ENCODE data around the gene KRTAP29-1.
"Not testable (repeated sequence)": the region's sequence is repeated elsewhere in the genome, so short reads cannot be mapped to it uniquely, and the experiment has no call there.

Gene KRTAP29-1

GRCh38 chr17:41271858-41272257 lies 30.8 kb downstream of the KRTAP29-1 start:
- no peak overlapping the region for H3K4me3 ChIP-seq (ENCODE audit: low read length)
- no peak for TF ChIP-seq CTCF (conservative IDR thresholded peaks at IDR 0.05; ENCODE audit: low read depth, low read length)
- no peak for DNase-seq (ENCODE audit: low read depth)

DNA sequence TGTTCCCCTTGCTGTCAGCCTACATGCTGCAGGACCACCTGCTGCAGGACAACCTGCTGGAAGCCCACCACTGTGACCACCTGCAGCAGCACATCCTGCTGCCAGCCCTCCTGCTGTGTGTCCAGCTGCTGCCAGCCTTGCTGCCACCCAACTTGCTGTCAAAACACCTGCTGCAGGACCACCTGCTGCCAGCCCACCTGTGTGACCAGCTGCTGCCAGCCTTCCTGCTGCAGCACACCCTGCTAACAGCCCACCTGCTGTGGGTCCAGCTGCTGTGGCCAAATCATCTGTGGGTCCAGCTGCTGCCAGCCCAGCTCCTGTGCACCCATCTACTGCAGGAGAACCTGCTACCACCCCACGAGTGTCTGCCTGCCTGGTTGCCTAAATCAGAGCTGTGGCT lies 31.3 kb downstream of the KRTAP29-1 start:
- not testable (repeated sequence) for DNase-seq (ENCODE audit: low read depth)

DNA sequence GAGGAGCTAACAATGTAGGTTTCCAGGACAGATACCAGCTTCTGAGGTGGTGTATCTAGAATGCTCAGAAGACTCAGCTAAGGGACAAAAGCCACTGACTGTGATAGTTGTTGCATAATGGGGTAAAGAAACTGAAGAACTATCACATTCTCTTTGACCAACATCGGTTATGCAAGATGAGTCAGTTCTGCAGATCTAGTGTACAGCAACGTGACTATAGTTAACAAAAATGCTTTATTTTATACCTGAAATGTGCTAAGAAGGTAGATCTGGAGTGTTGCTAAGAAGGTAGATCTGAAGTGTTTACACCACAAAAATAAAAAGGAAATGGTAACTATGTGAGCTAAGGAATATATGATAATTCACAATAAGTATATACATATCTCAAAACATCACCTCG lies 34.9 kb downstream of the KRTAP29-1 start:
- no peak for TF ChIP-seq CTCF (conservative IDR thresholded peaks at IDR 0.05; ENCODE audit: low read depth, low read length)
- no peak overlapping the region for H3K4me3 ChIP-seq (ENCODE audit: low read length)
- DNase-seq (ENCODE audit: low read depth) = no peak

More for the DNA sequence above, 31.3 kb downstream of the KRTAP29-1 start:
- H3K4me3 ChIP-seq (ENCODE audit: low read length) = not testable (repeated sequence)

DNA sequence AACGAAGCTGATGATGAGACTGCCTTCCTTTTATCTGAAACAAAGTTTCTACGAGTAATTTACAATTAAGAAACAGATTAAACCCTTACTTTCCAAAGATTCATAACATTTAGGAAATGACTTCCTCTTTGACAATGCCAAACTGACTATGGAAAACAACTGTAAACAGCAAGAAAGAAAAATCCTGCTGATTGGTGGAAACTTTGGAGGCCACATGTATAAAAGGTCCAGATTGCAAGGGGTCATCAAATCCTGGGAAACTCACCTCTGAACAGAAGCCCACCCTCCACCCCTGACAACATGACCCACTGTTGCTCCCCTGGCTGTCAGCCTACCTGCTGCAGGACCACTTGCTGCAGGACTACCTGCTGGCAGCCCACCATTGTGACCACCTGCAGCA lies 37.6 kb downstream of the KRTAP29-1 start, which contains the start of gene KRTAP9-6:
TSS of gene KRTAP9-6 (plus strand) at position 301 of the 400 bp plus-strand sequence. CDS start at position 301, 0 bp downstream.
- no peak within 1 kb of the TSS for H3K4me3 ChIP-seq (ENCODE audit: low read length)
- DNase-seq (ENCODE audit: low read depth) = no peak
- TF ChIP-seq CTCF (conservative IDR thresholded peaks at IDR 0.05; ENCODE audit: low read depth, low read length) = no peak

DNA sequence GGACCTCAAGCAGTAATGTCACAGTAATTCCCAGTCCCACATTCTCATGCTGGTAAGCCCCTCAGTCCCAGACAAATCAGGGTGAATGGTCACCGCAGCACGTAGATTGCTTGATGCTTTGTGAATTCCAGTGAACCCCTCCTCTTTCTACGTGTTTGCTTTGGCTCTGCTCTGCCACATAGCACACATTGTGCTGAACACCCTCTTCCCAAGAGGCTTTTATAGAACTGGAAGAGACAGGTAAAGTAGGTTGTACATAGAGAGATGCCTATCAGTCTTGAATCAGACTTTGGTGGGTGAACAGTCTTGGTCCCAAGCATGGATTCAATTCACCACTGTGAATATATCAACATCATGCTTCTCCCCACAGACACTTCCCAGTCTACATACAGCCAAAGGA lies 38.1 kb downstream of the KRTAP29-1 start:
- no peak overlapping the region for H3K4me3 ChIP-seq (ENCODE audit: low read length)
- no peak for TF ChIP-seq CTCF (conservative IDR thresholded peaks at IDR 0.05; ENCODE audit: low read depth, low read length)
- no peak for DNase-seq (ENCODE audit: low read depth)

DNA sequence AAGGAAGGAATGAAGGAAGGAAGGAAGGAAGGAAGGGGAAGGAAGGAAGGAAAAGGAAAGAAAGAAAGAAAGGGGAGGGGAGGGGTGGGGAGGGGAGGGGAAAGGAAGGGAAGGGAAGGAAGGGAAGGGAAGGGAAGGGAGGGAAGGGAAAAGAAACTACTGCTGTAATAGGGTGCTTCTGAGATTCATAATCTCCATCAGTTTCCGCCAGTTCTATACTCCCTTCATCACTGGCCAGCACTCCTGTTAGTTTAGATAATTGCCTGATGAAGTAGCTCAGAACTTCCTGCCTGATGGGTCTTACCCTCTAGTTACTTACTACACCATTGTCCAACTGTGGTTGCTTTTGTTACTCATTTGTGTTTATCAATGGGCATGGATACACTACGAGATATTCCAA lies 39.4 kb downstream of the KRTAP29-1 start:
- no peak for TF ChIP-seq CTCF (conservative IDR thresholded peaks at IDR 0.05; ENCODE audit: low read depth, low read length)
- DNase-seq (ENCODE audit: low read depth) = no peak
- H3K4me3 ChIP-seq (ENCODE audit: low read length) = no peak overlapping the region

- H3K4me3 ChIP-seq (ENCODE audit: low read length) = no peak overlapping the region
- DNase-seq (ENCODE audit: low read depth) = no peak
- TF ChIP-seq CTCF (conservative IDR thresholded peaks at IDR 0.05; ENCODE audit: low read depth, low read length) = no peak
Measured at GRCh38 chr17:41258406-41258805, 44.2 kb downstream of the KRTAP29-1 start.

- no peak for TF ChIP-seq CTCF (conservative IDR thresholded peaks at IDR 0.05; ENCODE audit: low read depth, low read length)
- no peak for DNase-seq (ENCODE audit: low read depth)
- no peak overlapping the region for H3K4me3 ChIP-seq (ENCODE audit: low read length)
Measured at GRCh38 chr17:41256291-41256685, 46.4 kb downstream of the KRTAP29-1 start.

DNA sequence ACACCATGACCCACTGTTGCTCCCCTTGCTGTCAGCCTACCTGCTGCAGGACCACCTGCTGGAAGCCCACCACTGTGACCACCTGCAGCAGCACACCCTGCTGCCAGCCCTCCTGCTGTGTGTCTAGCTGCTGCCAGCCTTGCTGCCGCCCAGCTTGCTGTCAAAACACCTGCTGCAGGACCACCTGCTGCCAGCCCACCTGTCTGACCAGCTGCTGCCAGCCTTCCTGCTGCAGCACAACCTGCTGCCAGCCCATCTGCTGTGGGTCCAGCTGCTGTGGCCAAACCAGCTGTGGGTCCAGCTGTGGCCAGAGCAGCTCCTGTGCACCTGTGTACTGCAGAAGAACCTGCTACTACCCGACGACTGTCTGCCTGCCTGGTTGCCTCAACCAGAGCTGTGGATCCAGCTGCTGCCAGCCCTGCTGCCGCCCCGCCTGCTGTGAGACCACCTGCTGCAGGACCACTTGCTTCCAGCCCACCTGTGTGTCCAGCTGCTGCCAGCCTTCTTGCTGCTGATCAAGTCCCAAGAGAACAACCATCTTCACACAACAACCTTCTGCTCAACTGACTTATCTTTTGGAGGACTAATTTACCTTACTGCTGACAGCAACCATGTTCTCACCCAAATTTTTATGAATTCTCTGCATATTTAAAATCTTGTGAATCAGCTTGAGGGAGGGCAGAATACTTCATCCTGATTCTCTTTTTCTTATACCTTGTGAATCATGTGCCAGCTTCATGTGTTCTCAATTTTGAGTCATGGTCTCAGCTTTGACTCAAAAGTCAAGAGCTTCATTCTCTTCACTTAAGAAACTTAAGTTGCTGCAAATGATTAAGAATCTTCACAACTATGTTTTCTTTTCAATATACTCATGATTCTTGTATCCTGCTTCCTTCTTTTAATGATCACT lies 47.0 kb downstream of the KRTAP29-1 start, which contains the start of gene KRTAP9-9:
TSS of gene KRTAP9-9 (plus strand) at position 4 of the 910 bp plus-strand sequence.
- not testable (repeated sequence) for DNase-seq (ENCODE audit: low read depth); H3K4me3 ChIP-seq (ENCODE audit: low read length)
